Activated CD8-positive, alpha-beta memory T cell treated with anti-CD3 and anti-CD28 coated beads for 4 hours (primary cell): Measurements from ENCODE around the gene OAS2.

Experiments
- DNase-seq, 2 donors: peaks; one replicate each; pipeline ENCODE4 v3.0.0-alpha.2; 2020; ENCODE audit warnings: low read depth in 2 of 2

OAS2 gene

GRCh38 chr12:113057565-113058485, 79.5 kb downstream of the OAS2 start:
- no peak for DNase-seq

GRCh38 chr12:113058553-113058952, 80.2 kb downstream of the OAS2 start:
- DNase-seq = no peak

GRCh38 chr12:113059071-113059595, 80.8 kb downstream of the OAS2 start:
- DNase-seq = no peak

- DNase-seq = no peak
These were observed 82.1 kb downstream of the OAS2 start for GRCh38 chr12:113060336-113060960.

GRCh38 chr12:113061061-113061694, 82.9 kb downstream of the OAS2 start:
- DNase-seq = no peak
